ENCODE data around the gene SLC12A7.
"Not testable (repeated sequence)": the region's sequence is repeated elsewhere in the genome, so short reads cannot be mapped to it uniquely, and the experiment has no call there.

SLC12A7 gene

GRCh38 chr5:1111727-1112289 lies at the start of gene SLC12A7:
TSS of gene SLC12A7 (minus strand) at chr5:1112063. CDS start at chr5:1111991, 72 bp downstream.
- DNase-seq (ENCODE audit: low read depth): no peak

GRCh38 chr5:1161108-1161832 lies 49.4 kb upstream of the SLC12A7 start:
- no peak for DNase-seq (ENCODE audit: low read depth)

- DNase-seq (ENCODE audit: low read depth): no peak
These were observed 48.0 kb upstream of the SLC12A7 start for GRCh38 chr5:1159774-1160406.

- DNase-seq (ENCODE audit: low read depth): no peak
These were observed 47.4 kb upstream of the SLC12A7 start for GRCh38 chr5:1159341-1159675.

- no peak for DNase-seq (ENCODE audit: low read depth)
These were observed 46.9 kb upstream of the SLC12A7 start for GRCh38 chr5:1158647-1159340.

- DNase-seq (ENCODE audit: low read depth): not testable (repeated sequence)
These were observed 45.7 kb upstream of the SLC12A7 start for GRCh38 chr5:1157461-1157986.

GRCh38 chr5:1156754-1157460 lies 45.0 kb upstream of the SLC12A7 start:
- no peak for DNase-seq (ENCODE audit: low read depth)

- DNase-seq (ENCODE audit: low read depth): no peak
These were observed 44.3 kb upstream of the SLC12A7 start for GRCh38 chr5:1156033-1156753.

- no peak for DNase-seq (ENCODE audit: low read depth)
These were observed 43.5 kb upstream of the SLC12A7 start for GRCh38 chr5:1155191-1156032.

- no peak for DNase-seq (ENCODE audit: low read depth)
These were observed 41.6 kb upstream of the SLC12A7 start for GRCh38 chr5:1153428-1153827.

GRCh38 chr5:1152771-1153282 lies 41.0 kb upstream of the SLC12A7 start:
- DNase-seq (ENCODE audit: low read depth): no peak

- DNase-seq (ENCODE audit: low read depth): no peak
These were observed 40.3 kb upstream of the SLC12A7 start for GRCh38 chr5:1152156-1152555.

GRCh38 chr5:1151316-1151715 lies 39.5 kb upstream of the SLC12A7 start:
- DNase-seq (ENCODE audit: low read depth): no peak

- no peak for DNase-seq (ENCODE audit: low read depth)
These were observed 39.0 kb upstream of the SLC12A7 start for GRCh38 chr5:1150866-1151265.

GRCh38 chr5:1144638-1145396 lies 33.0 kb upstream of the SLC12A7 start:
- DNase-seq (ENCODE audit: low read depth): no peak

GRCh38 chr5:1144089-1144488 lies 32.2 kb upstream of the SLC12A7 start:
- no peak for DNase-seq (ENCODE audit: low read depth)

- DNase-seq (ENCODE audit: low read depth): no peak
These were observed 31.7 kb upstream of the SLC12A7 start for GRCh38 chr5:1143670-1143951.

- no peak for DNase-seq (ENCODE audit: low read depth)
These were observed 31.2 kb upstream of the SLC12A7 start for GRCh38 chr5:1142886-1143669.

GRCh38 chr5:1141834-1142233 lies 30.0 kb upstream of the SLC12A7 start:
- DNase-seq (ENCODE audit: low read depth): no peak

Measured in non-pigmented ciliary epithelial cell (primary cell).